Brain microvascular endothelial cell (primary cell): ENCODE measurements around the gene ADI1.

Experiments used
- DNase-seq: peaks from one replicate; pipeline ENCODE4 v3.0.0-alpha.2; 2020
- H3K27ac ChIP-seq: fragments of 250-450 bp; sonication (Bioruptor Pico); 2 replicates; pipeline ENCODE4 v1.5.1; 2020; ENCODE audit warnings: mild to moderate bottlenecking, moderate library complexity
- H3K27me3 ChIP-seq: fragments of 250-450 bp; sonication (Bioruptor Pico); replicated peaks from 2 replicates; pipeline ENCODE4 v1.5.1; 2020; ENCODE audit warnings: mild to moderate bottlenecking
- H3K36me3 ChIP-seq: fragments of 250-450 bp; sonication (Bioruptor Pico); replicated peaks from 2 replicates; pipeline ENCODE4 v1.5.1; 2020; ENCODE audit warnings: mild to moderate bottlenecking
- H3K4me3 ChIP-seq: 2 replicates; pipeline ENCODE4 v1.5.1; 2011; ENCODE audit warnings: low read depth, mild to moderate bottlenecking, control low read depth, low read length, moderate library complexity
- in situ Hi-C: cut with HindIII; loops from 2 replicates; pipeline ENCODE4 v1.10.0; 2017; ENCODE audit warnings: low sequenced_read_pairs, low pct_ligation_motif_present
- TF ChIP-seq, protein P1 (sequence below): IDR thresholded peaks from 2 replicates; pipeline ENCODE4 v1.5.1; 2011; ENCODE audit warnings: low read depth, mild to moderate bottlenecking, moderate library complexity, low read length, control low read depth, inconsistent platforms; ENCODE audit errors: missing control alignments

Gene ADI1

DNA sequence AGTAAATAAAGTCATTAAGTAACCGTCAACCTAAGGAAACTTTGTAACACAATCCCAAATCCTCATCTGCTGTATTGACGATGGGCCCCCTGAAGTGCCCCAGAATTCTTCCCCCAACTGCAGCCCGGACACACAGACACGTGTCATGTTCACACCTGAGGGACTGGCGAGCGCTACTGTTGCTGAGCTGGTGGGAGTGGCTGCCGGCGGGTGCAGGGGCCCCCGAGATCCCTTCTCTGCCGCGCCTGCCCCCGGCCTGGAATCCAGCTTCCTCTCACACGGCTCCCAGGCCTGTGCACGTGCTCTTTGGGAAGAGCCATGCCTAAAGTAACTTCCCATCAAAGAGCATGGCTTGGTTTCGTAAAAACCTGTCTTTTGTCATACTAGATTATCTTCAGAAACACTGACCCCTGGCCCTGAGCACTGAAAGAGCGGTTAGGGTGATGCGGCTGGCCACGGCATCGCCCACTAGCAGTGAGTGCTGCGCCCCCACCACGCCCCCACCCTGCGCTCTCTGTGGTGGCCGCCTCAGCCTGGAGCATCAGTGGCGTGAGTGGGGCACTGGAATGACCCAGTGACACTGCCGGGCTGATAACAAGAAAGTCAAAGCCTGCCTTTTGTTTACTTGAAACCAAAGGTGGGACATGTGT lies 56.0 kb downstream of the ADI1 start:
- in situ Hi-C loops: no loop called here
- no peaks in the 10 kb centered on the region for H3K27me3 ChIP-seq
- H3K27ac ChIP-seq: no peak overlapping the region
- H3K4me3 ChIP-seq: no peak overlapping the region
- no peak for DNase-seq
- peaks cover 5% of the 10 kb centered on the region for H3K36me3 ChIP-seq
- TF ChIP-seq, protein P1, sequence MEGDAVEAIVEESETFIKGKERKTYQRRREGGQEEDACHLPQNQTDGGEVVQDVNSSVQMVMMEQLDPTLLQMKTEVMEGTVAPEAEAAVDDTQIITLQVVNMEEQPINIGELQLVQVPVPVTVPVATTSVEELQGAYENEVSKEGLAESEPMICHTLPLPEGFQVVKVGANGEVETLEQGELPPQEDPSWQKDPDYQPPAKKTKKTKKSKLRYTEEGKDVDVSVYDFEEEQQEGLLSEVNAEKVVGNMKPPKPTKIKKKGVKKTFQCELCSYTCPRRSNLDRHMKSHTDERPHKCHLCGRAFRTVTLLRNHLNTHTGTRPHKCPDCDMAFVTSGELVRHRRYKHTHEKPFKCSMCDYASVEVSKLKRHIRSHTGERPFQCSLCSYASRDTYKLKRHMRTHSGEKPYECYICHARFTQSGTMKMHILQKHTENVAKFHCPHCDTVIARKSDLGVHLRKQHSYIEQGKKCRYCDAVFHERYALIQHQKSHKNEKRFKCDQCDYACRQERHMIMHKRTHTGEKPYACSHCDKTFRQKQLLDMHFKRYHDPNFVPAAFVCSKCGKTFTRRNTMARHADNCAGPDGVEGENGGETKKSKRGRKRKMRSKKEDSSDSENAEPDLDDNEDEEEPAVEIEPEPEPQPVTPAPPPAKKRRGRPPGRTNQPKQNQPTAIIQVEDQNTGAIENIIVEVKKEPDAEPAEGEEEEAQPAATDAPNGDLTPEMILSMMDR: no peak

DNA sequence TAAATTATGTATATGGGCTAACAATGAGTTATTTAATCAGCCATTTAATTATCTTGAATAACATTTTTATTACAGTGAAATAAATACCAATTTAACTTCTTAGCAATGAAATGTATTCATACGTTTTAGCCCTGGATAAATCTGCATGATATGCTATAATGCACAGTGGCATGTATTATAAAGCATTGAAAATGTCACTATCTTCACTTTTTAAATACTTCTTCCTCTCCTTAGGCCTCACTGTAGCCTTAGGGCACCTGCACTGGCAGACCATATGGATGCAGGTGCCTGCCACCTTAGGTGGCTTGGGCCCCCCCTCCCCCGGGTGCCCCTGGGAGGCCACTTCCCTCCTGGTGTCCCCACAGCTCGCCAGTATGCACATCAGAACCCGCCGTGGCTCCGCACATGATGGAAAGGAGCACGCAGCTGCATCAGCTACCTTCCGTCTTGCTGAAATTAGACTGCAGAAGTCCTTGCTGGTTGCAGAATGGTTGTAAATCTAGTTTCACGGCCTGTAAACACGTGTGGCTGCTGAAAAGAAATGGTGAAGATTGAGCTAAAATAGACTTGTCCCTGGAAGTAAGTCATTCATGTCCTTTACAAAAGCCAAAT lies 56.7 kb downstream of the ADI1 start:
- Histone ChIP-seq H3K4me3 (no peak overlapping the region), H3K27ac (no peak overlapping the region), H3K27me3 (no peaks in the 10 kb centered on the region), H3K36me3 (peaks cover 9% of the 10 kb centered on the region)
- in situ Hi-C loops: no loop called here
- TF ChIP-seq, protein P1: peak; percentile 9
- DNase-seq: no peak

DNA sequence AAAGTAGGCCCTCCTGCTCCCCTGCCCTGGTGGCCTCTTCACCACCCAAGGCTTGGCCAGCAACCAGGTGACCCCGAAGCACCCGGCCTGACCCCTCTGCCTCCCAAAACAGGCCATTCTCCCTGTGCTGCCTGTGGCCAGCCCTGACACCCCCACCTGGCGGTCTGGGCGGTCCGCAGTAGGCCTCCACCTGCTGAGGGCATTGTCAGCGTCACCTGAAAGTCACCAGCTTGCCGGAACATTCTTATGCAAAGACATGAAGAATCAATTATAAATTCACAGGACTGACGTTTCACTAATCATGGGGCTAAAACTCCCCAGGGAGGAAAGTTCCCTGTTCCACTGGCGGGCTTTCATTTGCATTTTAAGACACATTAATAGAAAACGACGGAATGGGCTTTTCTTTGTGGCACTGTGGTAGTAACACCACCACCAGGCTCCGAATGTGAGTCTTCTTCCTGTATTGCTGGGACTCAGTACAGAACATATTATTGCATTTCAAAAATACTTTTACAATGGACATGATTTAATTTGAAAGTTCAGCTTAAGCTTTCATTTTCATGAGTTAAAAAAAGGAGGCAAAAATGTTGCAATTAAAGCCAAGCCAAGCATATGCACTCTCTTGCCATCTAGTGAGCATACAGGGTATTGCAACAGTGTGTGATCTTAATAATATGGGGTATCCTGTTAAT lies 57.4 kb downstream of the ADI1 start:
- TF ChIP-seq, protein P1: peak; percentile 77
- Histone ChIP-seq H3K4me3 (no peak overlapping the region), H3K27ac (no peak overlapping the region), H3K27me3 (no peaks in the 10 kb centered on the region), H3K36me3 (peaks cover 12% of the 10 kb centered on the region)
- in situ Hi-C loops: no loop called here
- DNase-seq: no peak

DNA sequence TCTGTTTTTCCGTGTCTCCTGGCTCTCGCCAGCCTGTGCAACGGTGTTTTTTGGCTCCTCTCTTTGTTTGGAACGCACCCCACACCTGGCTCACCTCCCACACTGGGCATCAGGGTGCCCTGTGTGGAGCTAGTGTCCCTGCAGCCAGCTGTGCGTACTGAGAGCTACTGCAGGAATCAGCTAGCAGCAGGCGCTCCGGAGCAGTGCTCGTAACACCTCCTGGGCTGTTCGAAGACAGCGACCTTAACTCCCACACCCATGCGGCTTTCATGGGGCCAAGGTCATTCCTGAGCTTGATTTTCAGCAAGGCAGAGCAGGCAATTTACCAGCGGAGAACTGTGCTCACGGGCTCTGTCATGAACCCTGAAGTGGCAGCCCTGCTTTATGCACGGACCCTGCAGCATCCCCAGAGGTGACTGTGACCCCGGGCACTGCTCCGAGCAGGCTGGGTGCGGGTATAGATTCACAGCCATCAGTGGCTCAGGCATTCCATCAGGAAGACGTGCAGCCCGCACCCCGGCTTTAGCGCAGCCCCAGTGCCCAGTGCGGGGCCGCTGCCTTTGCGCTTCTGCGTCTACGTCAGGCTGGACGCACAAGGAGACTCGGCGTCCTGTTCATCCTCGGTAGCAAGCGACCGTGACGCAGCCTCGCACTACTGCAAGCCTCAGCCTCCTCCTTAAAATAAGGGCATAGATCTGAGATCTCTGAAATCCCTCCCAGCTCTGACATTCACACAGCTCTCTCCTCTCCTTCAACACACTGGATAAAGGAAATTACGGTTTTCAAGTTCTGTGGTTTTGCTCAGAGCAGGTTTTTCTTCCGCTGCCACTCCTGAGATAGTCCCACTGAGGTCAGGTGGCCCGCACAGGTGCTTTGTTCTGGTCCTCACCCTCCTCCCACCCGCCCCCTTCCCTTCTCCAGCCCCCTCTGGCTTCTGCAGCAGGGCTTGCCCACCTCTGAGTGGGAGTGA lies 58.2 kb downstream of the ADI1 start:
- TF ChIP-seq, protein P1: no peak
- DNase-seq: no peak
- H3K36me3 ChIP-seq: peaks cover 18% of the 10 kb centered on the region
- in situ Hi-C loops: no loop called here
- no peak overlapping the region for H3K4me3 ChIP-seq
- no peak overlapping the region for H3K27ac ChIP-seq
- no peaks in the 10 kb centered on the region for H3K27me3 ChIP-seq

DNA sequence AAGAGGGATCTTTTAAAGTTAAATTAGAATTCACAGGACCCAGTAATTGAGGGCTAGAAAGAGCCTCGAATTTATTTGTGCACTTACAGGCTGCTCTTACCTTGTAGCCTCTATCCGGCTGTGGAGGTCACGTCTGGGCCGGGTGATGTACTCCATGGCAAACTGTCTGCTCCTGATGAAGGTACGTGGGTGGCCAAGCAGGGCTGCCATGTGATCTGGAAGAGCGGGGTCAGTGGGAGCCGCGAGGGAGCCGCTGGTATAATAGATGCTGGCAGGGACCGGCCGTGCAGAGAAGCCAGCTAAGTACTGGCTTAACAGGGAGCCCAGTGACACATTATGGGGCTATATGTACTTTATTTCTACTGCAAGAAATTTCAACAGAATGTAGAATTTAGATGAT lies 59.2 kb downstream of the ADI1 start:
- H3K36me3 ChIP-seq: peaks cover 18% of the 10 kb centered on the region
- no peak overlapping the region for H3K4me3 ChIP-seq
- TF ChIP-seq, protein P1: no peak
- DNase-seq: no peak
- H3K27me3 ChIP-seq: no peaks in the 10 kb centered on the region
- in situ Hi-C loops: no loop called here
- H3K27ac ChIP-seq: no peak overlapping the region
